Activated CD4-positive, alpha-beta memory T cell treated with anti-CD3 and anti-CD28 coated beads for 36 hours (primary cell): Measurements from ENCODE around the gene FAM149A. TPM values are rescaled to one million over a fixed set of nuclear protein-coding genes. Genes with fewer than 3 reads are reported as not detected.

Experiments
- CTCF ChIA-PET: fragments of 350-600 bp; sonication (Branson Sonifier 250); formaldehyde crosslinking; loops from one replicate; lab custom pipeline; 2021; ENCODE audit warnings: antibody characterized with exemption, inconsistent platforms; lab: Charles Lee
- POLR2A ChIA-PET: fragments of 350-600 bp; sonication (Branson Sonifier 250); formaldehyde crosslinking; loops from one replicate; lab custom pipeline; 2021; ENCODE audit warnings: antibody characterized with exemption; lab: Charles Lee
- DNase-seq: peaks from one replicate; pipeline ENCODE4 v3.0.0-alpha.2; 2020
- H3K27ac Mint-ChIP-seq: one replicate; pipeline ENCODE4 v1.8.0; 2021; ENCODE audit warnings: mixed read lengths
- H3K27me3 Mint-ChIP-seq: one replicate; pipeline ENCODE4 v1.8.0; 2021; ENCODE audit warnings: mixed read lengths
- H3K36me3 Mint-ChIP-seq: one replicate; pipeline ENCODE4 v1.8.0; 2021; ENCODE audit warnings: mixed read lengths
- H3K4me1 Mint-ChIP-seq: one replicate; pipeline ENCODE4 v1.8.0; 2021; ENCODE audit warnings: low read depth, mixed read lengths
- H3K4me3 Mint-ChIP-seq: one replicate; pipeline ENCODE4 v1.8.0; 2021; ENCODE audit warnings: mild to moderate bottlenecking, mixed read lengths
- H3K9me3 Mint-ChIP-seq: one replicate; pipeline ENCODE4 v1.8.0; 2021; ENCODE audit warnings: mixed read lengths
- intact Hi-C: fragments of 100-400 bp; cut with micrococcal nuclease; formaldehyde crosslinking; loops from one replicate; pipeline ENCODE4 v1.15.1; 2023
- total RNA-seq, 2 experiments: library from RNA; stranded (reverse); gene quantifications; one replicate each; pipeline ENCODE4 v1.2.3, GENCODE V29; 2021

Gene FAM149A
- total RNA-seq, 2 experiments from 2014 or later: 0.40 to 0.46 TPM

- H3K4me3 Mint-ChIP-seq: peak overlapping the region; percentile 30
- DNase-seq: no peak
- H3K36me3 Mint-ChIP-seq: peaks cover 14% of the 10 kb centered on the region
- H3K4me1 Mint-ChIP-seq: peaks cover 25% of the 10 kb centered on the region
- ChIA-PET POLR2A (no interaction called here), CTCF (interaction anchor here (1.0 kb wide), 1 partner anchor 13 kb away, joined by 3 read pairs; no protein-coding TSS in a partner anchor)
- intact Hi-C loops: no loop called here
- peaks cover 8% of the 10 kb centered on the region for H3K9me3 Mint-ChIP-seq
- no peak overlapping the region for H3K27ac Mint-ChIP-seq
- H3K27me3 Mint-ChIP-seq: no peaks in the 10 kb centered on the region
These were observed 100.7 kb downstream of the FAM149A start for GRCh38 chr4:186205156-186205555.

DNA sequence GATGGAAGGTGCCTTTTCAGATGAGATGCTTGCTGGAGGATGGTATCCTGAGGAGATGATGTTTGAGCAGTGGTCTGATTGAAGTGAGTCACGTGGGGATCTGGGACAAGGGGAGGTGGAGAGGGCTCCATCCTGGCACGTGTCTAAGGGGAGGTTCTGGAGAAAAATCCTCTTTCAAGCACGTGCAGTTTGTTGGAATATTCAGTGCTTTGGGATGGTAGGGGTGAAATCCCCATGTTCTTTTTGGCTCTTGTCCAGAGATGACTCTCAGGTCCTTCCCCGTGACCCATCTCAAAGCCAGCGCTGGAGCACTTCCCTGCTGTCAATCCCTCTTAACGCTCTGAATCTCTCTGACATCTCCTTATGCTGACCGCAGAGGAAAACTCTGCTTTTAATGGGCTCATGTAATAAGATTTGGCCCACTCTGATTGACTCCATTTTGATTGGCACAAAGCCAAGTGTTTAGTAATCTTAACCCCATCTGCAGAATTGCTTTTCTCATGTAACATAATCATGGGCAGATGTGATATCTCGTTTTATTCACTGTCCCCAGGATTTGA, 112.0 kb downstream of the FAM149A start:
- H3K27ac Mint-ChIP-seq: no peak overlapping the region
- no peaks in the 10 kb centered on the region for H3K4me1 Mint-ChIP-seq
- intact Hi-C loops: no loop called here
- H3K4me3 Mint-ChIP-seq: no peak overlapping the region
- no peaks in the 10 kb centered on the region for H3K27me3 Mint-ChIP-seq
- no peaks in the 10 kb centered on the region for H3K9me3 Mint-ChIP-seq
- CTCF ChIA-PET: no interaction called here
- no peak for DNase-seq
- POLR2A ChIA-PET: no interaction called here
- H3K36me3 Mint-ChIP-seq: peaks cover 6% of the 10 kb centered on the region

DNA sequence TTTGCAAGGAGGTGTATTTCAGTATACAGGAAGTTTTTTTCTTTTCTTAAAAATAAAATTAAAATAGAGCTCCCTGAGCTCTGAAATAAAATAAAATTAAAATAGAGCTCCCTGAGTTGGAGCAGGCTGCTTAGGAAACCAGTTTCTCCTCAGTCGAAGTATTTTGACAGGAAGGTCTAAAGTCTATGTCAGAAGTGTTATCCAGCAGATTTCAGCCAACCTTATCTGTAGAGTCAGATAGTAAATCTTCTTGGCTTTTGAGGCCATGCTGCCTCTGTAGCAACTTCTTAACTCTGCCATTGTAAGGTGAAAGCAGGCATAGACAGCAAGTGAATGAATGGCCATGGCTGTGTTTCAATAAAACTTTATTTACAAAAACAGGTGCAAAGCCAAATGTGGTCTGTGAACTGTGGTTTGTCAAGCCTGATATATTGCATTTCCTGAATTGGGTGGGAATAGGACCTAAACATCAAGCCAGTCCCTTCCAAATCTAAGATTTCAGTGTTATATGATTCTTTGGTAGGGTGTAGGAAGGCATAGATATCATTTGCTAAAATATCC, 113.3 kb downstream of the FAM149A start:
- no peak for DNase-seq
- ChIA-PET CTCF (no interaction called here), POLR2A (no interaction called here)
- Mint-ChIP-seq H3K36me3 (peaks cover under 1% of the 10 kb centered on the region), H3K27me3 (no peaks in the 10 kb centered on the region), H3K4me1 (no peaks in the 10 kb centered on the region), H3K9me3 (no peaks in the 10 kb centered on the region), H3K27ac (no peak overlapping the region), H3K4me3 (no peak overlapping the region)
- intact Hi-C loops: no loop called here

DNA sequence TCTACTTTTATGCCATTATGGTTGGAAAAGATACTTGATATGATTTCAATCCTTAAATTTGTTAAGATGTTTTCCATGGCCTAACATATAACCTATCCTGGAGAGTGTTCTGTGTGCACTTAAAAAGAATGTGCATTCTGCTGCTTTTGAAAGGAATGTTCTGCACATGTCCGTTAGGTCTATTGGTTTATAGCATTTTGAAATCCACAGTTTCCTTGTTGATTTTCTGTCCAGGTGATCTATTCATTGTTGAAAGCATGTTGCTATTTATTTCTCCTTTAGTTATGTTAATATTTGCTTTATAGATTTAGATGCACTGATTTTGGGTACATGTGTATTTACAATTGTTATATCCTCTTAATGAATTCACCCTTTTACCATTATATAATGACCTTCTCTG, 117.1 kb downstream of the FAM149A start:
- Mint-ChIP-seq H3K9me3 (peaks cover 19% of the 10 kb centered on the region), H3K4me1 (no peaks in the 10 kb centered on the region), H3K4me3 (no peak overlapping the region), H3K27ac (no peak overlapping the region), H3K36me3 (peaks cover 22% of the 10 kb centered on the region), H3K27me3 (peaks cover 6% of the 10 kb centered on the region)
- intact Hi-C loops: no loop called here
- DNase-seq: no peak
- ChIA-PET POLR2A (no interaction called here), CTCF (no interaction called here)

Other genes starting within 250 kb of the FAM149A start
- gene TLR3, start 35.5 kb upstream of the FAM149A start, total RNA-seq: under 1 TPM in 1 of 2 experiments, not detected in 1; 0.10 TPM
- gene CYP4V2, start 86.9 kb downstream of the FAM149A start, total RNA-seq: 1 to 10 TPM; 4.9 to 5.2 TPM
- not detected for gene KLKB1, start 122.8 kb downstream of the FAM149A start, total RNA-seq
- gene F11, start 161.5 kb downstream of the FAM149A start, total RNA-seq: not detected